Trophoblast cell (in vitro differentiated cells and primary cell): ENCODE results near the gene CORO2A.
A peak's percentile ranks its signal among the peaks of the same experiment; 100 is the strongest.

Experiments used
- DNase-seq, 2 donors: peaks; one replicate each; pipeline ENCODE4 v3.0.0-alpha.2; 2016
- H2AFZ ChIP-seq: 2 replicates; pipeline ENCODE4 v1.6.1; 2013; ENCODE audit warnings: low read length, moderate library complexity, mild to moderate bottlenecking; ENCODE audit not compliant: insufficient read depth, poor library complexity
- H2AK5ac ChIP-seq: 2 replicates; pipeline ENCODE4 v1.6.1; 2013; ENCODE audit warnings: mild to moderate bottlenecking, low read length
- H2BK120ac ChIP-seq: 2 replicates; pipeline ENCODE4 v1.6.1; 2013; ENCODE audit warnings: low read length, mild to moderate bottlenecking, moderate library complexity; ENCODE audit not compliant: insufficient read depth, poor library complexity
- H2BK12ac ChIP-seq: 2 replicates; pipeline ENCODE4 v1.6.1; 2013; ENCODE audit warnings: mild to moderate bottlenecking, low read length, moderate library complexity
- H2BK5ac ChIP-seq: 2 replicates; pipeline ENCODE4 v1.6.1; 2013; ENCODE audit warnings: low read length, low read depth, moderate library complexity, mild to moderate bottlenecking; ENCODE audit not compliant: poor library complexity
- H3K14ac ChIP-seq: 2 replicates; pipeline ENCODE4 v1.6.1; 2013; ENCODE audit warnings: mild to moderate bottlenecking, low read length
- H3K18ac ChIP-seq: 2 replicates; pipeline ENCODE4 v1.6.1; 2013; ENCODE audit warnings: mild to moderate bottlenecking, low read length
- H3K23ac ChIP-seq: 2 replicates; pipeline ENCODE4 v1.6.1; 2013; ENCODE audit warnings: low read length
- H3K27ac ChIP-seq: 2 replicates; pipeline ENCODE4 v1.5.1; 2013; ENCODE audit warnings: low read depth, mild to moderate bottlenecking, inconsistent platforms, low read length, moderate library complexity
- H3K27me3 ChIP-seq: 2 replicates; pipeline ENCODE4 v1.6.1; 2013; ENCODE audit warnings: inconsistent platforms, mild to moderate bottlenecking, low read length, moderate library complexity; ENCODE audit not compliant: insufficient read depth
- H3K36me3 ChIP-seq, 2 experiments: 1 replicate in 1 of 2; 2 replicates in 1 of 2; pipeline ENCODE4 v1.6.1; 2013; ENCODE audit warnings: low read length in 2 of 2, mild to moderate bottlenecking in 2 of 2, moderate library complexity in 1 of 2; ENCODE audit not compliant: insufficient read depth in 2 of 2, control insufficient read depth in 1 of 2
- H3K4ac ChIP-seq: 2 replicates; pipeline ENCODE4 v1.6.1; 2013; ENCODE audit warnings: low read depth, mild to moderate bottlenecking, low read length, moderate library complexity
- H3K4me1 ChIP-seq, 2 experiments: 1 replicate in 1 of 2; 2 replicates in 1 of 2; pipeline ENCODE4 v1.6.1; 2013; ENCODE audit warnings: low read length in 2 of 2, mild to moderate bottlenecking in 2 of 2, moderate library complexity in 1 of 2; ENCODE audit not compliant: insufficient read depth in 2 of 2, control insufficient read depth in 1 of 2
- H3K4me2 ChIP-seq: 2 replicates; pipeline ENCODE4 v1.6.1; 2013; ENCODE audit warnings: inconsistent platforms, mild to moderate bottlenecking, low read length, moderate library complexity
- H3K4me3 ChIP-seq: 2 replicates; pipeline ENCODE4 v1.5.1; 2013; ENCODE audit warnings: mild to moderate bottlenecking, low read depth, low read length, inconsistent platforms
- H3K79me1 ChIP-seq: one replicate; pipeline ENCODE4 v1.6.1; 2013; ENCODE audit warnings: low read length
- H3K79me2 ChIP-seq: 2 replicates; pipeline ENCODE4 v1.6.1; 2013; ENCODE audit warnings: low read length, mild to moderate bottlenecking; ENCODE audit not compliant: control insufficient read depth, insufficient read depth, poor library complexity
- H3K9ac ChIP-seq: 2 replicates; pipeline ENCODE4 v1.6.1; 2013; ENCODE audit warnings: mild to moderate bottlenecking, low read length
- H3K9me3 ChIP-seq: 2 replicates; pipeline ENCODE4 v1.6.1; 2013; ENCODE audit warnings: low read depth, mild to moderate bottlenecking, control low read depth, inconsistent platforms, low read length; ENCODE audit not compliant: insufficient read depth
- H4K12ac ChIP-seq: 2 replicates; pipeline ENCODE4 v1.6.1; 2013; ENCODE audit warnings: low read depth, mild to moderate bottlenecking, low read length, moderate library complexity
- H4K8ac ChIP-seq: 2 replicates; pipeline ENCODE4 v1.6.1; 2013; ENCODE audit warnings: low read depth, mild to moderate bottlenecking, low read length, moderate library complexity
- H4K91ac ChIP-seq: one replicate; pipeline ENCODE4 v1.6.1; 2013; ENCODE audit warnings: low read depth, mild to moderate bottlenecking, low read length, moderate library complexity
- WGBS: extraction: QIAGEN DNeasy Blood & Tissue Kit; methylation state at CpG from one replicate; pipeline ENCODE4 v1.1.7; 2013; ENCODE audit warnings: missing lambda C conversion rate; ENCODE audit not compliant: insufficient read length, insufficient coverage; ENCODE audit errors: extremely low coverage; 5-methylcytosine and 5-hydroxymethylcytosine counted together

Gene CORO2A

GRCh38 chr9:98085944-98086343 is 106.5 kb downstream of the CORO2A start:
- no peak overlapping the region for H3K4ac ChIP-seq
- no peak overlapping the region for H4K91ac ChIP-seq
- no CpG with 5 or more reads among the region's 7 CpGs for WGBS
- no peak overlapping the region for H4K12ac ChIP-seq
- H3K4me1 ChIP-seq = peaks cover 14 to 19% of the 10 kb centered on the region in 2 experiments
- H2BK120ac ChIP-seq = no peak overlapping the region
- H3K14ac ChIP-seq = no peak overlapping the region
- no peak overlapping the region for H3K4me3 ChIP-seq
- no peak overlapping the region for H3K18ac ChIP-seq
- H3K36me3 ChIP-seq = peaks cover 5 to 23% of the 10 kb centered on the region in 2 experiments
- no peak overlapping the region for H3K4me2 ChIP-seq
- no peaks in the 10 kb centered on the region for H3K79me2 ChIP-seq
- no peaks in the 10 kb centered on the region for H3K27me3 ChIP-seq
- no peak overlapping the region for H3K9ac ChIP-seq
- peaks cover 6% of the 10 kb centered on the region for H3K79me1 ChIP-seq
- peaks cover 3% of the 10 kb centered on the region for H3K9me3 ChIP-seq
- H2AFZ ChIP-seq = no peak overlapping the region
- H2BK12ac ChIP-seq = no peak overlapping the region
- H3K27ac ChIP-seq = no peak overlapping the region
- H2BK5ac ChIP-seq = no peak overlapping the region
- no peak overlapping the region for H2AK5ac ChIP-seq
- H3K23ac ChIP-seq = no peak overlapping the region
- H4K8ac ChIP-seq = no peak overlapping the region
- peak; percentile 92 to 94 for DNase-seq

DNA sequence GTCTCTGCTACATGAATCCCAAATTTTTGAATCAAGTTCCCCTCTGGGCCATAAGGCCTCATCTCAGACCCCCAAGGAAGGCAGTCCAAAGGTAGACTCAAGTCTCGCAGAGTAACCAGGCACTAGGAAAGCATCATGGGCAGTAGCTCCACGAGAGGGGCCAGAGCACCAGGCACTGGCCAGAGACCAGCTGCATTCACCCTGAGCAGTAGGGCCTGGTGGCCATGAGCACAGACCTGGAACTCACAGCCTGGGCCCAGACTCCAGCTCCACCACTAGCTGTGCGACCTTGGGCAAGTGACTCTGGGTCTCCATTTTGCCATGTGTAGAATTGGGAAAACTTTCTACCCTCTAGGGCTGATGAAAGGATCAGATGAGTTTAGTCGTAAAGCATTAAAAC is 107.4 kb downstream of the CORO2A start:
- Histone ChIP-seq H3K36me3 (peaks cover 8 to 26% of the 10 kb centered on the region in 2 experiments), H3K4ac (no peak overlapping the region), H2AK5ac (no peak overlapping the region), H2BK120ac (no peak overlapping the region), H3K18ac (no peak overlapping the region), H4K12ac (no peak overlapping the region), H3K14ac (no peak overlapping the region), H3K27ac (no peak overlapping the region), H3K4me3 (no peak overlapping the region), H2BK5ac (no peak overlapping the region), H2BK12ac (no peak overlapping the region), H3K27me3 (no peaks in the 10 kb centered on the region), H3K9ac (no peak overlapping the region), H3K9me3 (peaks cover 3% of the 10 kb centered on the region), H3K4me1 (peaks cover 16 to 23% of the 10 kb centered on the region in 2 experiments), H3K23ac (no peak overlapping the region), H3K79me1 (peaks cover 8% of the 10 kb centered on the region), H4K91ac (no peak overlapping the region), H3K4me2 (no peak overlapping the region), H2AFZ (no peak overlapping the region), H4K8ac (no peak overlapping the region), H3K79me2 (no peaks in the 10 kb centered on the region)
- no peak for DNase-seq
- WGBS = no CpG with 5 or more reads among the region's 4 CpGs

DNA sequence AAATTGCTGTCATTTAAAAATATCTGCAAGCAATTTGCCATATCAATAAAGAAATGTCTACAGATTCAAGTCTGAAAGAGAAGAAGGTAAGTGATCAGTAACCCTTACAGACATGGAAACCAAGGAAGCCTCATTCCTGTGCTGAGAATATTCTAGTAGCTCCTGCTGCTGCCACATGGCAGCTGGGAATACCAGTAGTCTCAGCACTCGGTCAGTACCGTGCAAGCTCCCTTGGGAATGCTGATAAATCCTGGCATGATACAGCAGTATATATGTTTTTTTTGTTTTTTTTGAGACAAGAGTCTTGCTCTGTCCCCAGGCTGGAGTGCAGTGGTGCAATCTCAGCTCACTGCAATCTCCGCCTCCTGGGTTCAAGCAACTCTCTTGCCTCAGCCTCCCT is 108.0 kb downstream of the CORO2A start:
- WGBS = no CpG with 5 or more reads among the region's 3 CpGs
- Histone ChIP-seq H3K79me1 (peaks cover 8% of the 10 kb centered on the region), H3K4me1 (peaks cover 16 to 23% of the 10 kb centered on the region in 2 experiments), H3K14ac (no peak overlapping the region), H2BK12ac (no peak overlapping the region), H3K79me2 (no peaks in the 10 kb centered on the region), H3K23ac (no peak overlapping the region), H4K8ac (no peak overlapping the region), H3K4ac (no peak overlapping the region), H3K18ac (no peak overlapping the region), H2BK120ac (no peak overlapping the region), H3K9ac (no peak overlapping the region), H3K36me3 (peaks cover 8 to 29% of the 10 kb centered on the region in 2 experiments), H3K4me2 (no peak overlapping the region), H4K12ac (no peak overlapping the region), H3K9me3 (peaks cover 3% of the 10 kb centered on the region), H3K27me3 (no peaks in the 10 kb centered on the region), H3K27ac (no peak overlapping the region), H2AFZ (no peak overlapping the region), H3K4me3 (no peak overlapping the region), H4K91ac (no peak overlapping the region), H2AK5ac (no peak overlapping the region), H2BK5ac (no peak overlapping the region)
- no peak for DNase-seq

DNA sequence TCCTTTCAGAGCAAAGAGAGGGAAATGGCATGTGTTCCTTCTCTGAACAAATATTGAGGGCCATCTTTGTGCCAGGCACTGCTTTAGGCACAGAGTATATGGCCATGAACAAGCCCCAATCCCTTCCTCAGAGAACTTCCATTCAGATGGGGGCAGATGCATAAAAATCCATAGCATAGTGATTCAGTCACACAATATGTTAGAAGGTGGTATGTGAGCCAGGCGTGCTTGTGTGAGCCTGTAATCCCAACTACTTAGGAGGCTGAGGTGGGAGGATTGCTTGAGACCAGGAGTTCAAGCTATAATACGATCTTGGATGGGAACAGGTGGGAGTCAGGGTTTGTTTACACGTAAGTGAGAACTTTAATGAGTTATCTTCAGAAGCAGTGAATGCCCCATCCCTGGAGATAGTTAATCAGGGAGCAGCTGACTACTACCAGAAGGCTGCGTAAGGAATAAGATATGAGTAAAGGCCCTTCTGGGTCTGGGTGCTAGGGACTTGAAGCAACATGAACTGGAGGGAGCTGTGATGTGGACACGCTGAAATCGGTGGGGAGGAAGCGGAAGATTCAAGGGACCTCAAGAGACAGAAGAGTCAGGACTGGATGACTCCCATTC is 108.8 kb downstream of the CORO2A start:
- H3K36me3 ChIP-seq = peaks cover 8 to 31% of the 10 kb centered on the region in 2 experiments
- H3K79me2 ChIP-seq = no peaks in the 10 kb centered on the region
- no peak overlapping the region for H4K91ac ChIP-seq
- H3K27me3 ChIP-seq = no peaks in the 10 kb centered on the region
- H2BK12ac ChIP-seq = no peak overlapping the region
- peak; percentile 72 to 84 for DNase-seq
- H3K4me2 ChIP-seq = no peak overlapping the region
- H3K9me3 ChIP-seq = peaks cover 3% of the 10 kb centered on the region
- no peak overlapping the region for H3K4me3 ChIP-seq
- WGBS = no CpG with 5 or more reads among the region's 7 CpGs
- H3K14ac ChIP-seq = no peak overlapping the region
- H2AK5ac ChIP-seq = no peak overlapping the region
- H3K4ac ChIP-seq = no peak overlapping the region
- no peak overlapping the region for H3K18ac ChIP-seq
- H2BK5ac ChIP-seq = no peak overlapping the region
- no peak overlapping the region for H3K27ac ChIP-seq
- no peak overlapping the region for H2AFZ ChIP-seq
- peaks cover 16 to 23% of the 10 kb centered on the region in 2 experiments for H3K4me1 ChIP-seq
- H3K9ac ChIP-seq = no peak overlapping the region
- H4K8ac ChIP-seq = no peak overlapping the region
- no peak overlapping the region for H2BK120ac ChIP-seq
- no peak overlapping the region for H4K12ac ChIP-seq
- H3K23ac ChIP-seq = no peak overlapping the region
- peaks cover 8% of the 10 kb centered on the region for H3K79me1 ChIP-seq
